GM18517 (cell line): Measurements from ENCODE around the gene EN1.

Source experiments
- ATAC-seq: cut with Tn5 transposase; IDR thresholded peaks from one replicate; pipeline ENCODE4 v1.9.1; 2021; ENCODE audit warnings: mild to moderate bottlenecking, moderate library complexity; ENCODE audit not compliant: unreplicated experiment

Gene EN1

DNA sequence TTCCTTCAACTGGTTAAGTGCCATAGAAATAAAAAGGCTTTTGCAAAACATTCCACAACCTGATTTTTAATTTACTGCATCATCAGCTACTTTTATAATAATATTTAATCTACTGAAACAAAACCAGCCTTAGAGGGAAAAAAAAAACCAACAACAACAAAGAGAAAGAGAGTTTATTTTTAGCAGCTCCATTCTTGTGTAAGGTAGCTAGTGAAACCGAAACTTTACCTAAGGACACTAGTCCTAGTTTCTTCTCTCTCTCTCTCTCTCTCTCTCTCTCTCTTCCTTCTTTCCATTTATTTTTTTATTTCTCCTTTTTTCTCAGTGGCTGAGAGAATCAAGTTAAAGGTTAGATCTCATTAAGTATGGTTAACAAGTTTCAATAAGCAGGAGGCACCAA, 21.4 kb downstream of the EN1 start:
- ATAC-seq = no peak

DNA sequence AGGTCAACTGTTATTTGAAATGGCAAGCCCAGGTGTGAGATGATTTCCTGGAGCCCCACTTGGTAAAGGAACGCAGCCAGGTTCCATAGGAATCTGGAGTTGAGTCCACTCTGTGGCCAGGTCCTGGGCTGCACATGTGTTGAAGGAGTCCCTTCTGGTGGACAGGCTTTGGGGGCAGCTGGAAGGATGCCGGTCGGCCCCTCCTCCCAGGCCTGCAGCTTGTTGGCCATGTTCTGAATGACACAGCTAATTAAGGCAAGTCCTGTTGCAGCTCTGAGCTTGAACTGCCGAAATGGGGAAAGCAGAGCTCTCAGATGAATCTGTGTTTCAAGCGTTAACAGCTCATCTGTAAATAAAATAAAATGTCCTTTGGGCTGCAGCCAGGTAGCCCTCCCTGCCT, 23.8 kb downstream of the EN1 start:
- no peak for ATAC-seq

DNA sequence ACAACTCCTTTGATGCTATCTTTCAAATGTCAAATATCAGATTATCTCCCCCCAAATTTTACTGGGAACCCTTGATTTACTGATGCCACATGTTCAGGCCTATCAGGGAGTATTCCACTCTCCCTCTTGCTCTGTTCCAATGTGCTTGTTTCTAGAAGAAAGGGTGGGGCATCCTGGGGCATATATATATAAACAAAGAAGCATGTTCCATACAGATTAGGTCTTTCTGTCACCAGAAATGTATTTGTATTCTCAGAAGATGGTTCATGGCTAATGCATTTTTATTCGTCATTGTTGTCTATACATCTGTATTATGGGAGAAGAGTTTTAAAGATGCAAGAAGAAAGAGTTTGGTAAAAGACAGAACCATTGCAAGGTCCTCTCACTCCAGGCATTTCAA, 24.9 kb downstream of the EN1 start:
- no peak for ATAC-seq

- no peak for ATAC-seq
These were observed 25.4 kb downstream of the EN1 start for GRCh38 chr2:118822015-118822414.

- ATAC-seq = no peak
These were observed 30.0 kb downstream of the EN1 start for GRCh38 chr2:118817469-118817868.

- no peak for ATAC-seq
These were observed 30.8 kb downstream of the EN1 start for GRCh38 chr2:118816669-118817068.

DNA sequence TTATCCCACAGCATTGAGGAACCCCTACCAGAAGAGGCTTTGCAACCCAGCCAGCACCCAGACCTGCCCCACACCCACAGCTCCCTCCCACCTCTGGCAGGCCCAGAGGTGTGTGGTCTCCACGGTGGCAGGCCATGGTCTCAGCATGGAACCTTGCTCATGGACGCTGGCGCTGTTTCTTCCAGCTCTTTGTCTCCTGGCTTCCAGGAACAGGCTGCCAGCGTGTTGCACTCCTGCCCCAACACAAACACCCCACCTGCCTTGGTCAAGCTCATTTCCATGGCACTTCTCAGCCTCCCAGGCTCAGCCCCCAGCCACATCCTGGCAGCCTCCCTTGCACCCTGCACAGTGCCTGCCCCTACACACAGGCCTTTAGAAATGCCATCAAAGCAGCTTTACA, 31.7 kb downstream of the EN1 start:
- no peak for ATAC-seq

GRCh38 chr2:118815314-118815713, 32.1 kb downstream of the EN1 start:
- ATAC-seq = no peak

- no peak for ATAC-seq
These were observed 33.1 kb downstream of the EN1 start for GRCh38 chr2:118814368-118814767.

GRCh38 chr2:118813601-118814339, 33.7 kb downstream of the EN1 start:
- no peak for ATAC-seq

DNA sequence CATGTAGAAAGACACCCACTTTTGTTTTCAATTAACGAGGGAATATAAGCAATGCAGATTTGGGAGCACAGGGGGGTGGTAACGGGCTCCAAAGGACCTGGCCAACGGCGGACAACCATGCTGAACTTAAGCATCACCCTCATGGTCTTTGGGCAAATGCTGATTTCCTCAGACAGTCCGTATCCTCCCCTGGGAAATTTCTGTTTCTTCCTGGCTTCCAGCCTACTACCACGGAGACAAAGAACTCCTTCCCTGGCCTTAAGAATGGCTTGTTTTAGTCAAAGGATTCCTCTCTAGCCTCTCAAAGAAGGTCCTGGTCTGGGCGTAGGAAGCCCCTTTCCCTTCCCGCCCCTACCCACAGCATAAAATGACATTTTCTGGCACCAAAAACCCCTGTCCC, 34.3 kb downstream of the EN1 start:
- ATAC-seq = no peak

- no peak for ATAC-seq
These were observed 34.9 kb downstream of the EN1 start for GRCh38 chr2:118812552-118812951.

DNA sequence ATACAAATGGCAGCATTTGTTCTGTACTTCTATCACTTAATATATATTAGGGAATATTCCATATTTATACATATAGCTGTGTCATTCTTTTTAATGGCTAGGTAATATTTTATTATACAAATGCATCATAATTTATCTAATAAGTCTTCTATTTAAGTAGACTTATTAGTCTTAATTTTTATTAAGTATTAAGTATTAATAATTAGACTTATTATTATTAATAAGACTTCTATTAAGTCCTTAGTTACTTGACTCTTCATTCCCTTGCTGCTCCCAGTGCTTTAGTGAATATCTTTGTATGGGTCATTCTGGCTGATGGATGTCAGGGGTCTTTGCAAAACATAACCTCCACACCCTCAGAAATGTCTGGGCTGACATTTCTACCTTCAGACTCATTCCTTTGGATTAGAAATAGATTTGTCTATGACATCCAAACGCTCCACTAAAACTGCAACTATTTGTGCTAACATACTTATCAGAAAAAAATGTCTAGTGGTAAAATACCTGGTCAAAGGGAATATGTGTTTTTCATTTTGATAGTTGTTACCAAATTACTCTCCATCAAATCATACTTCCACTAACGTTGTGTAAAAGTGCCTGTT, 35.8 kb downstream of the EN1 start:
- ATAC-seq = no peak

DNA sequence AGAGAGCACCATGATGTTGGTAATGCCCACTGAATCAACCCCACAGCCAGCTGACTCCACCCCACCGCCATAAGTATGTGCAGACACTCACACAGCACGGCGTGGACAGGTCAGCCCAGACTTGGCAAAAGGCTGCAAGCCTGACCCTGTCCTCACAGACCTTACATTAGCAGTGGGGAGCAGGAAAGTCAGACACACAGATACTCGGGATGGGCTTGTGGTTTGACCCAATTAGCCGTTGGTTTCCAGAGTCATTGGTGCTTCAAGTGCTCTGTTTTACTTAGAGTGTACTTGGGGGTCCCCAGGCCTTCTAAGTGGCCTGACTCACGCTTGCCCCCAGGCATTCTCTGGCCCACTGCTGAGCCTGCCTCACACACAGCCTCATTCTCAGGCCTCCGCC, 36.7 kb downstream of the EN1 start:
- ATAC-seq = no peak

DNA sequence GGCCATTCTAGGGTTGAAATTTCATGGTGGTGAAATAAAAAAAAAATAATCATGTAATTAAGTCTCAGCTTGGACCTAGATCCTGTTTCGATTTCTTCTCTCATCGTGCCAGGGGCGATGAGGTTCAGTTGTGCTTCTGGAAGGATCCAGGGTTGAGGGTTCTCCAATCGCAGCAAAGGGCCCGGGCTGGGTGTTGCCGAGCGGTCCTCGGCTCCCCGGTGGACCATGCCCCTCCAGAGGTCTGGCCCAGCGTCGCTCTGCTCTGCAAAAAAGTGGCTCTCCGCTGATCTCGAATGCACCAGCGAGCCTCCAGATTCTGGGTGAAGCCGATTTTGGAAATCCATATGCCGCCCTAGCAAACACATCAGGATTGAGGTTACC, 39.0 kb downstream of the EN1 start:
- ATAC-seq = no peak

DNA sequence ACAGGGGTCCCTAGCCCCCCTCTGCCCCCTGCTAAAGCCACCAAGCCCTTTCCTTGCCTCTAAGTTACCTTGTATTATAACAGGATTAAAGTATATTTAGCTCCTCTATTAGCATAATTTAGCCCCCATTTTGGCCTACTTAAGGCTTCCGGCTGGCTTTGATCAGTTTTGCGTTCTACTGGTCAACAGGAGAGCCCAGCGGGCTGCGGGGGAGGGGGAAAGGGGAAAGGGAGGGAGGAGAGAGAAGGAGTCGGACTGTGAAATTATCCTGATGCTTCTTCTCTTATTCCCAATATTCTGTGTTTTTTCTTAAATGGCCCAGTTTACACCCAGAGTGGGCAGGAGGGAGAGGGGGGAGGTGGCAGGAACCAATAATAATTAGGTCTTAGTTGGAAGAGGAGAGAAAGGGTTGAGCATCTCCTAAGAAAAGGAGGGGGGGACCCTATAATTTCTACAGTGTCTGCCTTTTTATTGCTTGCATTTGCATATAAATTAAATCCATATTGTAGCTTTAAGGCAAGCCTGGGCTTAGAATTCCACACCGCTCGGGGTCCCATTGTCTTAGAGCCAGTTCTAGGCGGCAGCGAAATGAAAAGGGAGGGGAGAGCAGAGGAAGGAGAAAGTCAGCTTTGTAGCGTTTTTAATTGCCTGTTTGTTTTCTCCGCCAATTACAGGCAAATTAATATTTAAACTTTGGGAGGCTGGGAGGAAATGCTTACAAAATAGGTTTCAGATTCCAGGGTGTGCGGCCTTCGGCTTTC, 39.6 kb downstream of the EN1 start:
- no peak for ATAC-seq

GRCh38 chr2:118806797-118807667, 40.4 kb downstream of the EN1 start:
- no peak for ATAC-seq

- ATAC-seq = no peak
These were observed 42.3 kb downstream of the EN1 start for GRCh38 chr2:118805064-118805690.

GRCh38 chr2:118803012-118803411, 44.4 kb downstream of the EN1 start:
- ATAC-seq = no peak

- no peak for ATAC-seq
These were observed 46.3 kb downstream of the EN1 start for GRCh38 chr2:118801151-118801550.

- no peak for ATAC-seq
These were observed 46.7 kb downstream of the EN1 start for GRCh38 chr2:118800736-118801135.
